ENCODE measurements around the gene PIH1D2. TPM values are rescaled to one million over a fixed set of nuclear protein-coding genes. Genes with fewer than 3 reads are reported as not detected.
"Not testable (repeated sequence)": the region's sequence is repeated elsewhere in the genome, so short reads cannot be mapped to it uniquely, and the experiment has no call there.

The PIH1D2 gene
- total RNA-seq, 1 donor from 2014 or later, result 0.12 TPM

DNA sequence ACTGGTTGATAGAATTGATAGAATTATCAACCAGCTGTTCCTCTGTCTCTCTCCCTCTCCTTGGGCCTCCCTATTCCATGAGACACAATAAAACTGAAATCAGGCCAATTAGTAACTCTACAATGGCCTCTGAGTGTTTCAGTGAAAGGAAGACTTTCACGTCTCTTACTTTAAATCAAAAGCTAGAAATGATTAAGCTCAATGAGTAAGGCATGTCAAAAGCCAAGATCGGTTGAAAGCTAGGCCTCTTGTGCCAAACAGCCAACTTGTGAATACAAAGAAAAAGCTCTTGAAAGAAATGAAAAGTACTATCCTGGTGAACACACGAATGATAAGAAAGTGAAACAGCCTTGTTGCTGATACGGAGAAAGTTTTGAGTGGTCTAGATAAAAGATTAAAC lies 16.6 kb downstream of the PIH1D2 start:
- no peak for DNase-seq (ENCODE audit: low read depth)
- TF ChIP-seq CTCF (conservative IDR thresholded peaks at IDR 0.05; ENCODE audit: low read depth, low read length), result no peak
- H3K4me3 ChIP-seq (ENCODE audit: low read depth, low read length), result no peak overlapping the region

DNA sequence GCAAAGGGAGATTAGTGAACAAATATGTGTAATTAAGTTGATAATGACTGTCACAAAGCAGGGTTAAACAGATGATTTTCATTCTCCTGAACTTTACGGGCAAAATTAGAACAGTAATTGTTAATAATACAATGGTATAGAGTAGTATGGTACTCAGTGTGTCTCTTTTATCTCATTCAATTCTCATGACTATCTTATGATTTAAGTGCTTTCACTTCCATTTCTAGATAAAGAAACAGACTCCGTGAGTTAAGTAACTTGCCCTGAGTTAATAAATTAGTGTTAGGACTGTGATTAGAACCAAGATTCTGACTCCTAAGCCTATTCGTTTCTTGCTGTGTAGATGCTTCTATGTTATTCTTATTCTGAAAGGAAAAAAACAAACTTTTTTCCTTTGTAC lies 22.0 kb downstream of the PIH1D2 start:
- DNase-seq (ENCODE audit: low read depth), result no peak
- no peak overlapping the region for H3K4me3 ChIP-seq (ENCODE audit: low read depth, low read length)
- no peak for TF ChIP-seq CTCF (conservative IDR thresholded peaks at IDR 0.05; ENCODE audit: low read depth, low read length)

DNA sequence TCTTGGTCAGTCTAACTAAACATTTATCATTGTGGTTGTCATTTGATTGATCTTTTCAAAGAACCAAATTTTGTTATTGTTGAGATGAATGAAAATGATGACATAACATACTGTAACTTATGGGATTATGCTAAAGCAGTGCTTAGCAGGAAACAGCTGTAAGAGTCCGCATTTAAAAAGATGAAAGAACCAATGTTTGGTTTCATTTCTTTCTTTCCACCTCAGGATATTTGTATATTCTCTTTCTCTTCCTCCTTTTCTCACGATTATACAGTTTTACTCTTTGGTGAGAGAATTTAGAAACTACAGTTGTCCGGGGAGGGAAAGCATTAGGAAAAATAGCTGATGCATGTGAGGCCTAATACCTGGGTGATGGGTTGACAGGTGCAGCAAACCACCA lies 23.1 kb downstream of the PIH1D2 start:
- no peak overlapping the region for H3K4me3 ChIP-seq (ENCODE audit: low read depth, low read length)
- DNase-seq (ENCODE audit: low read depth), result no peak
- TF ChIP-seq CTCF (conservative IDR thresholded peaks at IDR 0.05; ENCODE audit: low read depth, low read length), result no peak

- DNase-seq (ENCODE audit: low read depth), result no peak
- no peak for TF ChIP-seq CTCF (conservative IDR thresholded peaks at IDR 0.05; ENCODE audit: low read depth, low read length)
- H3K4me3 ChIP-seq (ENCODE audit: low read depth, low read length), result no peak overlapping the region
Observed at GRCh38 chr11:112049777-112050176, 24.0 kb downstream of the PIH1D2 start.

- not testable (repeated sequence) for DNase-seq (ENCODE audit: low read depth); H3K4me3 ChIP-seq (ENCODE audit: low read depth, low read length)
Observed at GRCh38 chr11:112048256-112048655, 25.6 kb downstream of the PIH1D2 start.

GRCh38 chr11:112046647-112047046 lies 27.2 kb downstream of the PIH1D2 start:
- DNase-seq (ENCODE audit: low read depth); H3K4me3 ChIP-seq (ENCODE audit: low read depth, low read length): not testable (repeated sequence)

- no peak overlapping the region for H3K4me3 ChIP-seq (ENCODE audit: low read depth, low read length)
- no peak for DNase-seq (ENCODE audit: low read depth)
Observed at GRCh38 chr11:112044961-112045360, 28.9 kb downstream of the PIH1D2 start.

GRCh38 chr11:112042961-112043304 lies 30.9 kb downstream of the PIH1D2 start:
- H3K4me3 ChIP-seq (ENCODE audit: low read depth, low read length), result no peak overlapping the region
- TF ChIP-seq CTCF (conservative IDR thresholded peaks at IDR 0.05; ENCODE audit: low read depth, low read length), result no peak
- no peak for DNase-seq (ENCODE audit: low read depth)

More at GRCh38 chr11:112044961-112045360, 28.9 kb downstream of the PIH1D2 start:
- TF ChIP-seq CTCF (conservative IDR thresholded peaks at IDR 0.05; ENCODE audit: low read depth, low read length), result no peak

All from epithelial cell of proximal tubule (primary cell).